ENCODE data around the gene CYTIP. TPM values are rescaled to one million over a fixed set of nuclear protein-coding genes. Genes with fewer than 3 reads are reported as not detected.
"Not testable (repeated sequence)": the region's sequence is repeated elsewhere in the genome, so short reads cannot be mapped to it uniquely, and the experiment has no call there.

CYTIP gene
- total and polyA plus RNA-seq, 2 experiments from 2014 or later: not detected

DNA sequence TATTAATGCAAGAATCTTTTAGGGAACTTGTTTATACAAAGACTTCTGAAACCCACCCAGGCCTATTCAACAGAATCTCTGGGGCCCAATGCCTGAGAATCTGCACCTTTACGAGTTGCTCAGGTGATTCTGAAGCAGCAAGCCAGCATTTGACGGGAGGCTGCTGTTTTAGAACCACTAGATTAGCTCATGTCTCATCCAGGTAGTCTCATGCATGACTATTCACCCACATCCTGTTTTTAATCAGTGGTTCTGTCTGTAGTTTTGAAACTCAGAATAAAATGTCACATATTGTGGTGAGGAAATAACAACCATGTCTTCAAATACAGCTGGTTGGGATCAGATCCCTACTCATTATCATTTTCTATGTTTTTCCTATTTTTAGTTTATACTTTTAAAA lies 39.5 kb downstream of the CYTIP start:
- Histone ChIP-seq H3K4me2 (ENCODE audit: unreplicated experiment) (no peak overlapping the region), H3K9ac (no peak overlapping the region), H3K4me3 (no peak overlapping the region), H3K27me3 (replicated peaks; ENCODE audit: insufficient read depth) (no peaks in the 10 kb centered on the region; the same call in 1 of the 2 replicates), H3K36me3 (ENCODE audit: low read depth) (no peaks in the 10 kb centered on the region), H3K9me3 (ENCODE audit: low read depth) (no peaks in the 10 kb centered on the region), H3K9me2 (ENCODE audit: insufficient read depth) (no peaks in the 10 kb centered on the region), H3K4me1 (ENCODE audit: insufficient read depth) (no peaks in the 10 kb centered on the region), H3K27ac (no peak overlapping the region), H2AFZ (no peak overlapping the region), H3K79me2 (ENCODE audit: insufficient read depth) (no peaks in the 10 kb centered on the region), H4K20me1 (ENCODE audit: insufficient read depth) (no peaks in the 10 kb centered on the region), H3F3A (ENCODE audit: insufficient read depth) (no peaks in the 10 kb centered on the region)
- 35 to 41% methylated on average over 2 of the region's 2 CpGs for WGBS, 2 experiments (ENCODE audit: low coverage in 1 of 2, low lambda C conversion rate in 2 of 2, missing lambda C conversion rate in 2 of 2)
- in situ Hi-C loops (cut with MboI): no loop called here
- DNase-seq: peak; percentile 3
- TF ChIP-seq EZH2phosphoT487 (IDR thresholded peaks at IDR 0.05; ENCODE audit: insufficient read depth, low read depth): no peak

- H3K4me1 ChIP-seq (ENCODE audit: insufficient read depth); H3K27ac ChIP-seq; H2AFZ ChIP-seq; H3F3A ChIP-seq (ENCODE audit: insufficient read depth); H3K79me2 ChIP-seq (ENCODE audit: insufficient read depth); H3K4me3 ChIP-seq; H3K9ac ChIP-seq; H3K9me3 ChIP-seq (ENCODE audit: low read depth); H4K20me1 ChIP-seq (ENCODE audit: insufficient read depth); in situ Hi-C loops (cut with MboI); H3K9me2 ChIP-seq (ENCODE audit: insufficient read depth); DNase-seq; H3K4me2 ChIP-seq (ENCODE audit: unreplicated experiment); H3K27me3 ChIP-seq (replicated peaks; ENCODE audit: insufficient read depth); H3K36me3 ChIP-seq (ENCODE audit: low read depth): not testable (repeated sequence)
- 39 to 40% methylated on average over 15 of the region's 15 CpGs for WGBS, 2 experiments (ENCODE audit: low coverage in 1 of 2, low lambda C conversion rate in 2 of 2, missing lambda C conversion rate in 2 of 2)
Observed at GRCh38 chr2:157402801-157403485, 40.9 kb downstream of the CYTIP start.

GRCh38 chr2:157395811-157396210 lies 48.1 kb downstream of the CYTIP start:
- H3K36me3 ChIP-seq (ENCODE audit: low read depth): no peaks in the 10 kb centered on the region
- no peaks in the 10 kb centered on the region; the same call in 1 of the 2 replicates for H3K9me2 ChIP-seq (ENCODE audit: insufficient read depth)
- H3K27ac ChIP-seq: no peak overlapping the region
- no peaks in the 10 kb centered on the region for H3K79me2 ChIP-seq (ENCODE audit: insufficient read depth)
- H4K20me1 ChIP-seq (ENCODE audit: insufficient read depth): no peaks in the 10 kb centered on the region
- H3K4me2 ChIP-seq (ENCODE audit: unreplicated experiment): no peak overlapping the region
- no peaks in the 10 kb centered on the region for H3K9me3 ChIP-seq (ENCODE audit: low read depth)
- in situ Hi-C loops (cut with MboI): no loop called here
- no peak overlapping the region for H2AFZ ChIP-seq
- no peak overlapping the region for H3K4me3 ChIP-seq
- DNase-seq: no peak
- no peaks in the 10 kb centered on the region for H3K4me1 ChIP-seq (ENCODE audit: insufficient read depth)
- H3F3A ChIP-seq (ENCODE audit: insufficient read depth): no peaks in the 10 kb centered on the region
- 20% methylated on average over 3 of the region's 3 CpGs for WGBS, 2 experiments (ENCODE audit: low coverage in 1 of 2, low lambda C conversion rate in 2 of 2, missing lambda C conversion rate in 2 of 2)
- no peak for TF ChIP-seq EZH2phosphoT487 (IDR thresholded peaks at IDR 0.05; ENCODE audit: insufficient read depth, low read depth)
- TF ChIP-seq EZH2 (IDR thresholded peaks at IDR 0.05; ENCODE audit: insufficient read depth, poor library complexity, severe bottlenecking): no peak
- no peak overlapping the region for H3K9ac ChIP-seq
- H3K27me3 ChIP-seq (replicated peaks; ENCODE audit: insufficient read depth): no peaks in the 10 kb centered on the region

DNA sequence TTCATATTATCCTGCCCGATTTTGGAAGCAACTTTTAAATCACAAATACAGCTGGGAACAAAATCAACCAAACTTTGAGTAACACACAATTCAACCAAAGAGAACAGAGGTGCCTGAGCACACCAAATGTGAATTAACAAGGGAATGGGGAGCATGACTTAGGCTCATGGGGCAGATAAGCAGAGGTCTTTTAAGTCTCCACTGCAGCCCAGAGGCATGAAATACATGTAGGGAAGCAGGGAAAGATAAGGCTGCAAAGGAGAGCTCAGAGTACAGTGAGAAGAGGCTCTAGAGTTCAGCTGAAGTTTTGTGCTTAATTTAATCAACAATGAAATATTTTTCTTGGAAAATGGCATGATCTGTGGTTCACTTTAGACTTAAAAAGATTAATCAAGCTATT lies 49.0 kb downstream of the CYTIP start:
- Histone ChIP-seq H3K4me2 (ENCODE audit: unreplicated experiment) (no peak overlapping the region), H3K9me2 (ENCODE audit: insufficient read depth) (no peaks in the 10 kb centered on the region; the same call in 1 of the 2 replicates), H3F3A (ENCODE audit: insufficient read depth) (no peaks in the 10 kb centered on the region), H3K4me1 (ENCODE audit: insufficient read depth) (no peaks in the 10 kb centered on the region), H3K79me2 (ENCODE audit: insufficient read depth) (no peaks in the 10 kb centered on the region), H4K20me1 (ENCODE audit: insufficient read depth) (no peaks in the 10 kb centered on the region), H3K9ac (no peak overlapping the region), H3K27ac (no peak overlapping the region), H3K4me3 (no peak overlapping the region), H3K36me3 (ENCODE audit: low read depth) (no peaks in the 10 kb centered on the region), H2AFZ (no peak overlapping the region), H3K9me3 (ENCODE audit: low read depth) (no peaks in the 10 kb centered on the region), H3K27me3 (replicated peaks; ENCODE audit: insufficient read depth) (no peaks in the 10 kb centered on the region)
- in situ Hi-C loops (cut with MboI): no loop called here
- DNase-seq: no peak
- WGBS, 2 experiments (ENCODE audit: low coverage in 1 of 2, low lambda C conversion rate in 2 of 2, missing lambda C conversion rate in 2 of 2): 4 to 5% methylated on average over 1 of the region's 1 CpG
- no peak for TF ChIP-seq EZH2phosphoT487 (IDR thresholded peaks at IDR 0.05; ENCODE audit: insufficient read depth, low read depth)
- TF ChIP-seq EZH2 (IDR thresholded peaks at IDR 0.05; ENCODE audit: insufficient read depth, poor library complexity, severe bottlenecking): no peak

GRCh38 chr2:157393348-157393747 lies 50.5 kb downstream of the CYTIP start:
- H3K79me2 ChIP-seq (ENCODE audit: insufficient read depth): no peaks in the 10 kb centered on the region
- H3F3A ChIP-seq (ENCODE audit: insufficient read depth): no peaks in the 10 kb centered on the region
- no peak for TF ChIP-seq EZH2 (IDR thresholded peaks at IDR 0.05; ENCODE audit: insufficient read depth, poor library complexity, severe bottlenecking)
- no peak for TF ChIP-seq EZH2phosphoT487 (IDR thresholded peaks at IDR 0.05; ENCODE audit: insufficient read depth, low read depth)
- no peak overlapping the region for H3K27ac ChIP-seq
- WGBS, 2 experiments (ENCODE audit: low coverage in 1 of 2, low lambda C conversion rate in 2 of 2, missing lambda C conversion rate in 2 of 2): 8% methylated on average over 3 of the region's 3 CpGs
- H3K4me2 ChIP-seq (ENCODE audit: unreplicated experiment): no peak overlapping the region
- no peaks in the 10 kb centered on the region; the same call in 1 of the 2 replicates for H3K9me2 ChIP-seq (ENCODE audit: insufficient read depth)
- no peaks in the 10 kb centered on the region for H3K4me1 ChIP-seq (ENCODE audit: insufficient read depth)
- in situ Hi-C loops (cut with MboI): no loop called here
- H4K20me1 ChIP-seq (ENCODE audit: insufficient read depth): no peaks in the 10 kb centered on the region
- DNase-seq: peak; percentile 3
- no peaks in the 10 kb centered on the region for H3K9me3 ChIP-seq (ENCODE audit: low read depth)
- H3K36me3 ChIP-seq (ENCODE audit: low read depth): no peaks in the 10 kb centered on the region
- no peak overlapping the region for H2AFZ ChIP-seq
- no peak overlapping the region for H3K9ac ChIP-seq
- H3K27me3 ChIP-seq (replicated peaks; ENCODE audit: insufficient read depth): no peaks in the 10 kb centered on the region
- H3K4me3 ChIP-seq: no peak overlapping the region
